ENCODE results near the gene BRD8. TPM values are rescaled to one million over a fixed set of nuclear protein-coding genes. Genes with fewer than 3 reads are reported as not detected.

Gene BRD8
- total RNA-seq, 1 experiment from 2014 or later, result 92.1 TPM

GRCh38 chr5:138103319-138103637, 75.2 kb downstream of the BRD8 start:
- DNase-seq (ENCODE audit: low read depth, low spot score), result no peak
- ChIA-PET POLR2A (no interaction called here), CTCF (no interaction called here)
- no peaks in the 10 kb centered on the region for H3K4me1 ChIP-seq (ENCODE audit: control insufficient read depth, insufficient read depth, low read length)
- intact Hi-C loops (cut with micrococcal nuclease; ENCODE audit: unreplicated experiment) (no loop called here), in situ Hi-C loops (cut with HindIII; ENCODE audit: low pct_unique_long_range_greater_than_20kb, low sequenced_read_pairs) (no loop called here)
- H3K27me3 ChIP-seq (ENCODE audit: control insufficient read depth, insufficient read depth, low read length), result no peaks in the 10 kb centered on the region
- ATAC-seq, result no peak
- no TSS peak for BruUV-seq (replicated peaks)
- no peak overlapping the region for H3K4me3 ChIP-seq (ENCODE audit: low read depth in 2 of 2, low read length in 2 of 2)
- no peak for TF ChIP-seq TCF7L2 (IDR thresholded peaks at IDR 0.05; ENCODE audit: low read depth, low read length)
- no peak for TF ChIP-seq SIN3A (IDR thresholded peaks at IDR 0.05; ENCODE audit: borderline replicate concordance, insufficient read depth, low read depth, low read length)
- TF ChIP-seq, protein P1, sequence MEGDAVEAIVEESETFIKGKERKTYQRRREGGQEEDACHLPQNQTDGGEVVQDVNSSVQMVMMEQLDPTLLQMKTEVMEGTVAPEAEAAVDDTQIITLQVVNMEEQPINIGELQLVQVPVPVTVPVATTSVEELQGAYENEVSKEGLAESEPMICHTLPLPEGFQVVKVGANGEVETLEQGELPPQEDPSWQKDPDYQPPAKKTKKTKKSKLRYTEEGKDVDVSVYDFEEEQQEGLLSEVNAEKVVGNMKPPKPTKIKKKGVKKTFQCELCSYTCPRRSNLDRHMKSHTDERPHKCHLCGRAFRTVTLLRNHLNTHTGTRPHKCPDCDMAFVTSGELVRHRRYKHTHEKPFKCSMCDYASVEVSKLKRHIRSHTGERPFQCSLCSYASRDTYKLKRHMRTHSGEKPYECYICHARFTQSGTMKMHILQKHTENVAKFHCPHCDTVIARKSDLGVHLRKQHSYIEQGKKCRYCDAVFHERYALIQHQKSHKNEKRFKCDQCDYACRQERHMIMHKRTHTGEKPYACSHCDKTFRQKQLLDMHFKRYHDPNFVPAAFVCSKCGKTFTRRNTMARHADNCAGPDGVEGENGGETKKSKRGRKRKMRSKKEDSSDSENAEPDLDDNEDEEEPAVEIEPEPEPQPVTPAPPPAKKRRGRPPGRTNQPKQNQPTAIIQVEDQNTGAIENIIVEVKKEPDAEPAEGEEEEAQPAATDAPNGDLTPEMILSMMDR (IDR thresholded peaks at IDR 0.05), result no peak
- TF ChIP-seq REST (IDR thresholded peaks at IDR 0.05; ENCODE audit: insufficient read depth in 1 of 2, low read depth in 2 of 2, low read length in 1 of 2), result no peak
- no peak for TF ChIP-seq POLR2AphosphoS5 (IDR thresholded peaks at IDR 0.05; ENCODE audit: low read depth, low read length)
- H3K27ac ChIP-seq (ENCODE audit: low read length), result no peak overlapping the region
- H3K9me3 ChIP-seq (ENCODE audit: control insufficient read depth, insufficient read depth, low read depth, low read length), result no peaks in the 10 kb centered on the region
- no peaks in the 10 kb centered on the region for H3K36me3 ChIP-seq (ENCODE audit: control insufficient read depth, insufficient read depth, low read length)

DNA sequence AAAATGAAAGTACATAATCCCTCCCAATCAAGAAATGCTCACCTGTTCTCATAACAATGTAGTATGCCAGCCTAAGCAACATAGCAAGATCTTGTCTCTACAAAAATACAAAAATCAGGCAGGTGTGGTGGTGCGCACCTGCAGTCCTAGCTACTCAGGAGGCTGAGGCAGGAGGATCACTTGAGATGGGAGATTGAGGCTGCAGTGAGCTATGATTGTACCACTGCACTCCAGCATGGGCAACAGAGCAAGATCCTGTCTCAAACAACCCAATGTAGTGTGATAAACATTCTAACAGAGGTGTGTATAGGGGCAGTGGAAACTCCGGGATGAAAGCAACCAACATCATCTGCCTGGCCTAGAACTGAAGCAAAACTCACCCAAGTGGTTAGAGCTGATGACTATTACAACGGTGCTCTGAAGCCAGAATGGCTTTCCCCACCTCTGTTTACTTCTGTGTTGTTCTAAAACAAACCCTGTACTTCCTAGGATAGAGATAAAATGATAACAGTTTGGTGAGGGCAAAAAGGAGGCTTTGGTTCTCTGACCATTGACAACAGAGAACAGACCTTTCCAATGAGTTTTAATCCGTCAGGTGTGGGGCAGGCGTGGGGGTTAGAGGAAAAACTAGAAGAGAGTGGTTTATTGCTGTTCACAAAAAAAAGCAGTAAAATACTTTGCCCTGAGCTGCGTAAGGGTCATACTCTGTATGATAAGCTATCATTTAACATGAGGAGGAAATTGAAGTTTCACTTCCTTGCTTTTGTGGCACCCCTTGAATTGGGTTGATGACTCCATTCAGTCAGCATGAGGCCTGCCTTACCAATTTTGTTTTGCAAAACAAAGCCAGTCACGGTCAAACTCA, 75.7 kb downstream of the BRD8 start:
- no peak for ATAC-seq
- BruUV-seq (replicated peaks), result no TSS peak
- no peaks in the 10 kb centered on the region for H3K36me3 ChIP-seq (ENCODE audit: control insufficient read depth, insufficient read depth, low read length)
- in situ Hi-C loops (cut with HindIII; ENCODE audit: low pct_unique_long_range_greater_than_20kb, low sequenced_read_pairs) (no loop called here), intact Hi-C loops (cut with micrococcal nuclease; ENCODE audit: unreplicated experiment) (no loop called here)
- ChIA-PET POLR2A (no interaction called here), CTCF (no interaction called here)
- DNase-seq (ENCODE audit: low read depth, low spot score), result no peak
- H3K4me3 ChIP-seq (ENCODE audit: low read depth in 2 of 2, low read length in 2 of 2), result no peak overlapping the region
- H3K4me1 ChIP-seq (ENCODE audit: control insufficient read depth, insufficient read depth, low read length), result no peaks in the 10 kb centered on the region
- no peak for TF ChIP-seq REST (IDR thresholded peaks at IDR 0.05; ENCODE audit: insufficient read depth in 1 of 2, low read depth in 2 of 2, low read length in 1 of 2)
- no peak for TF ChIP-seq TCF7L2 (IDR thresholded peaks at IDR 0.05; ENCODE audit: low read depth, low read length)
- no peak for TF ChIP-seq POLR2AphosphoS5 (IDR thresholded peaks at IDR 0.05; ENCODE audit: low read depth, low read length)
- no peak for TF ChIP-seq SIN3A (IDR thresholded peaks at IDR 0.05; ENCODE audit: borderline replicate concordance, insufficient read depth, low read depth, low read length)
- TF ChIP-seq, protein P1 (IDR thresholded peaks at IDR 0.05), result no peak
- no peak overlapping the region for H3K27ac ChIP-seq (ENCODE audit: low read length)
- no peaks in the 10 kb centered on the region for H3K27me3 ChIP-seq (ENCODE audit: control insufficient read depth, insufficient read depth, low read length)
- no peaks in the 10 kb centered on the region for H3K9me3 ChIP-seq (ENCODE audit: control insufficient read depth, insufficient read depth, low read depth, low read length)

Data from Panc1 (cell line).